Middle frontal gyrus (tissue), 1 donor: Measurements from ENCODE around the gene SPHK1.
A peak's percentile ranks its signal among the peaks of the same experiment; 100 is the strongest.

ENCODE experiments used
- DNase-seq: peaks from one replicate; pipeline ENCODE4 v3.0.0-alpha.2; 2015; ENCODE audit warnings: low spot score; ENCODE audit errors: extremely low spot score

The SPHK1 gene

DNA sequence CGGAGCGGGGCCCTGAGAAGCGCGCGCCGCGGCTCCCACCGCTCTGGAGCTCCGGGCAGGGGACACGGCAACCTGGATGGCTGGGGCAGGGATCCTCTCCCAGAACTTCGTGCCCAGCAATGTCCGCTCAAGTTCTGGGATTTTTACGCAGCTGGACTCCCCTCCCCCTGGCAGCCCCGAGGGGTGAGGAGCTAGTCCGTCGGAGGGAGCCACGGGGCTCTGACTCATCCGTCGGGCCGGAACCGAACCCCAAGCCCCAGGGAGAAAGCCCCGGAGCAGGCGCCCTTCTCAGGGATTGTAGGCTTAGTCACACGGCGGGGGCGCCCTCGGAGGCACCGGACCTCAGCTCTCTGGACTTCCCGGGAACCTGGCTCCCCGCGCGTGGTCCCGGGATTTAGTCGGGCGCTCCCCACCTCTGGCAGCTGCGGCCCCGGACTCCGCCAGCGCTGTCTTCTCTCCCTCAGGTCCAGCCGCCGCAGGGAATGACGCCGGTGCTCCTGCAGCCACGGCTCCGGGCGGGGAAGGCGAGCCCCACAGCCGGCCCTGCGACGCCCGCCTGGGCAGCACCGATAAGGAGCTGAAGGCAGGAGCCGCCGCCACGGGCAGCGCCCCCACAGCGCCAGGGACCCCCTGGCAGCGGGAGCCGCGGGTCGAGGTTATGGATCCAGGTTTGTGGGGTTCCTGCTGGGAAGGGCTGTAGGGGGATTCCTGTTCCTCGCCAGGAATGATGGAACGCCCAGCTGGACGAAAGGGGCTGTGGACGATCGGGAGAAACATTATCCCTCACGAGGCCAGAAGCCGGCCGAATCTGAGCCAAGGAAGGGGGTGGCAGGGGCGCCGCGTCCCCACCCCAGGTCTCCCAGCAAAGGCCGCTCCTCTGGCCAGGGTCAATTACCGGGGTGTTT is 830 bp downstream of the SPHK1 start:
- no peak for DNase-seq

- DNase-seq = no peak
Observed at GRCh38 chr17:76385892-76386786, 1.7 kb downstream of the SPHK1 start.

- no peak for DNase-seq
Observed at GRCh38 chr17:76386966-76387765, 2.8 kb downstream of the SPHK1 start.

GRCh38 chr17:76388966-76389888 is 4.8 kb downstream of the SPHK1 start:
- DNase-seq = no peak

DNA sequence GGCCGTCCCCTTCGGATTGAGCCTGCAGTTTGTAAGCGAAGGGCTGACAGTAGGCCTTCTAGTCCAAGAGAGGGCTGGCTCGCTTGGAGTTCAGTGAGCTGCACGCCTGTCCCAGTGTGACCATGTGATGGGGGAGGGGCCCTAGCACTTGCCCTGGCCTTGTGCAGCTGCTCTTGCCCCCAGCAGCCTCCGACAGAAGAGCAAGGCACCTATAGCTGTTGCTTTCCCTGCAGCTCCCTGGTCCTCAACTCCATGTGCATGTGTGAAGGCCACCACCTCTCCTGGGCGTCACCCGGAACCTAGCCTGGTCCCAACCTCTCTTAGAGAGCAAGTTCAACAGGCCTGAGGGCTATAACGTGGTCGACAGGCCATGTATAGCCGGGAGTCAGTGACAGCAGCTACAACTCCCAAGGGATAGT is 5.6 kb downstream of the SPHK1 start:
- DNase-seq = no peak

DNA sequence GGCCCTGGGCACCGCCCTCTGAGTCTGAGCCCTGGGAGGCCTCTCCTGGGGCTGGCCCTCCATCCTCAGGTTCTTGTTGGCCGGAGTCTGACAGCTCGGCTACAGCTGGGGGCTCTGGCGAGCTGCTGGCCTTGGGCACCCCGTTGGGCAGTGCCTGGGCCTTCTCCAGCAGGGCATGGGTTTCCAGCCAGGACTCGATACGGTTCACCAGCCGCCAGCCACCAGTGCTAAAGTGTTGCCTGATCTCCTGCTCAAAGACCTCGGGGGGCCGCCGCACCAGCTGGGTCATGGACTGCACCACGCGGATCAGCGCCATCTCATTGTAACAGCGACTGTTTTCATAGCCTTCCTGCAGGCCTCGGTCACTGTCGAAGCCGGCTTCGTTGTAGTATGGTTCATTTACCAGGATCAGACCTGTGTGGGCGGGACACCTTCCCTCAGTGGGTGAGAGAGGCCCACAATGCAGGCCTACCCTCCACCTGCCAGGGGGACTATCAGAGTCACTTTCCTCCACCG is 6.8 kb downstream of the SPHK1 start:
- DNase-seq = no peak

DNA sequence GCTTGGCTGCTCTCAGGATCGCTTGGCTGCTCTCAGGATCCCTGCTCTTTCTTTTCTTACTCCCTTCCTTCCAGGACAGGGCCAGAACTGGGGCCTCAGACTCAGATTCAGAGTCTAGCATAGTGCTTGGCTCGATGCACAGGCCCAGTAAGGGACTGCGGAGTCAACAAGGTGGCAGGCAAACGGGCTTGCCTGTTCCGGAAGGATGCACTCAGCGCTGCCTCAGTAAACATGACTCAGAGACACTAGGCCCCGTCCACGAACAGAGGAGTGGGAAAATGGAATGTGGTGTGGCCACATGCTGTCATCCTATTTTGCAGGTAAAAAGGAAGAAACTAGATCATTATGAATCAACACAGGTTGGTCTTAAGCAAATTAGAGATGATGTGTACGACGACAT is 9.8 kb downstream of the SPHK1 start:
- no peak for DNase-seq

DNA sequence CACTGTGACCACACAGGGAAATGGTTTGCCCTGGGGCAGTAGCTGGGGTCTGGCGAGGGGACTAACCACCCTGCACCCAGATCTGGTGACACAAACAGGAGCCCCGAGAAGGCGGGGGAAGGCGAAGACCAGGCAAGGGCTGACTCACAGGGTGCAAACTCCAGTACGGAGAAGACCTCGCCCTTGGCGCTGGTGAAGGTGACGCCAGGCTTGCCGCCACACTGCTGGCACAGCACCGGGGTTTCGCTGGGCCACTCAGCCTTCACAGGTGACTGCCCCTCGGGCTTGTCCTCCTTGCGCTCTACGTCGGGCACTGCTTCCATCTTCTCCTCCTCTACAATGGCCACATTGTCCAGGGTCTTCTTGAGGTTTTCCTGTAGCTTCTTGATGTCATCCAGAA is 11.6 kb downstream of the SPHK1 start:
- no peak for DNase-seq

- no peak for DNase-seq
Observed at GRCh38 chr17:76397184-76397583, 12.8 kb downstream of the SPHK1 start.

- DNase-seq = peak; percentile 75
Observed at GRCh38 chr17:76397687-76398522, 13.5 kb downstream of the SPHK1 start.

DNA sequence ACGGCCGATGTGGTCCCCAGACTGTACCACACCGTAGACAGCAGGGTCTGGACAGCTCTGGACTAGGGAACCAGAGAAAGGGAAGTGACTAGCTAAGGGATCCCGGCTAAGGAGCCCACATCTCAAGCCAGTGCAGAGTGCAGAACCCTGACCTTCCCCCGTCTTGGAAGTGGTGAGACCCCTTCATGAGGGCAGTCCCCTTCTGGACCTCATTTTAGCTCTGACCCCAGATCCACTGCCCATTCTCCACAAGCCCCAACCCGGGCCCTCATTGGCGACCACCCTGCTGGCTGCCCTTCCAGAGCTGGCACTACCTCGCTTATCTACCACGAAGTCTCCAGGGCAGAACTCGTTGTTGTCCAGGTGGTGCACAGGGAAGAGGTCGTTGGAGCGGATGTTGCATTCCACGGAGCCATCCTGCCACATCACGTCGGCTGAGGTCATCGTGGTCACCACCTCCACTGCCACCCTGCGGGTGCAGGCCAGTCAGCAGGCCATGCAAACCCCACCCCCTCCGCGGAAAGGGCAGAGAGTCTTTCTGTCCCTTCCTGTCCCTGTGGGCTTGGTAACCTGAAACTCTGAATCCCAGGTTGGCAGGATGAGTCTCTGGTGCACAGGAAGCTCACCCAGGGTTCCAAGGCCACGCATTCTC is 14.2 kb downstream of the SPHK1 start:
- no peak for DNase-seq

- no peak for DNase-seq
Observed at GRCh38 chr17:76399175-76400172, 15.1 kb downstream of the SPHK1 start.

DNA sequence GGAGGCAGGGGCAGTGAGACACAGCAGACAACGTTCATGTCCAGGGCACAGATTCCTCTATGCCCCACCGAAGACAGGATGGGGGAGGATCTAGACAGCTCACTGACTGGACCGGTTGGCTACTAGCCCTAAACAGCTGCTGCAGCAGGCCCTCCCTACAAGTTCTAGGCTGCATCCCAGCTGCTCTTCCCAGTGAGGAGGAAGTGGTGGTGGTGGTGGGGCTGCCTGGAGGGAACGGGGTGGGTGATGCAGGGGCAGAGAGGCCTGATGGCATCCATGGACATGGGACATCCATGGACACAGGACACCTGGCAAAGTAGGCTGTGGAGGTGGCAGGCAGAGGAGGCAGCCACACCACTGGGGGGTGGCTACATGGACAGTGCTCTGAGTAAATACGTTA is 18.3 kb downstream of the SPHK1 start:
- DNase-seq = no peak

GRCh38 chr17:76404256-76404655 is 19.8 kb downstream of the SPHK1 start:
- no peak for DNase-seq

GRCh38 chr17:76404976-76405563 is 20.7 kb downstream of the SPHK1 start:
- no peak for DNase-seq

GRCh38 chr17:76405607-76405966 is 21.2 kb downstream of the SPHK1 start:
- DNase-seq = no peak

- DNase-seq = no peak
Observed at GRCh38 chr17:76405967-76406647, 21.7 kb downstream of the SPHK1 start.
